Motor neuron (in vitro differentiated cells): Measurements from ENCODE around the gene ITGAE. TPM values are rescaled to one million over a fixed set of nuclear protein-coding genes. Genes with fewer than 3 reads are reported as not detected.
"Not testable (repeated sequence)": the region's sequence is repeated elsewhere in the genome, so short reads cannot be mapped to it uniquely, and the experiment has no call there.

Experiments
- ATAC-seq, 8 experiments: fragments of 200-7000 bp; cut with Tn5 transposase; replicated peaks in 6 of 8; 2 replicates each; pipeline ENCODE4 v1.8.0; 2021; ENCODE audit warnings: mild to moderate bottlenecking in 8 of 8, moderate library complexity in 8 of 8
- H3K27ac ChIP-seq, 2 donors: fragments of 250-450 bp; sonication (Bioruptor Pico); 2 replicates each; pipeline ENCODE4 v1.9.0; 2021; ENCODE audit warnings: antibody characterized with exemption in 2 of 2, mild to moderate bottlenecking in 2 of 2, moderate library complexity in 1 of 2
- H3K4me1 ChIP-seq, 2 donors: fragments of 250-450 bp; sonication (Bioruptor Pico); replicated peaks in 1 of 2; 2 replicates each; pipeline ENCODE4 v1.6.1; 2021; ENCODE audit warnings: antibody characterized with exemption in 2 of 2, mild to moderate bottlenecking in 2 of 2, moderate library complexity in 1 of 2
- H3K4me3 ChIP-seq, 5 donors: fragments of 250-450 bp; sonication (Bioruptor Pico); 2 replicates each; pipeline ENCODE4 v1.9.0; 2021; ENCODE audit warnings: antibody characterized with exemption in 5 of 5, mild to moderate bottlenecking in 5 of 5, moderate library complexity in 4 of 5
- WGBS, 10 experiments: fragments of 450-650 bp; shearing (Covaris generic); methylation state at CpG; one replicate each; pipeline ENCODE4 v1.0.0; 2022; 5-methylcytosine and 5-hydroxymethylcytosine counted together
- in situ Hi-C, 9 experiments: fragments of 400-800 bp; cut with MboI; loops; one replicate each; pipeline ENCODE4 v1.15.0; 2021; ENCODE audit warnings: low sequenced_read_pairs in 9 of 9, low pct_unique_long_range_greater_than_20kb in 2 of 9; ENCODE audit not compliant: unreplicated experiment in 9 of 9
- total RNA-seq, 8 experiments: library from RNA; unstranded; fragments of 300-600 nt; gene quantifications; 2 replicates each; pipeline versions ENCODE4 v1.2.3 to v1.2.4, GENCODE V29; 2022

Gene ITGAE
- total RNA-seq, 8 experiments from 2014 or later = 14.0 to 47.6 (median 22.3) TPM

- in situ Hi-C loops = no loop called here
- H3K4me3 ChIP-seq = no peak overlapping the region
- ATAC-seq = no peak
- WGBS, 10 experiments = 49 to 100% (median 87%) methylated on average over 2 to 9 of the region's 14 CpGs; no CpG with 5 or more reads in 1 of the 10 experiments
- H3K27ac ChIP-seq = no peak overlapping the region
- peaks cover 0 to 8% of the 10 kb centered on the region in 2 donors for H3K4me1 ChIP-seq
Observed at GRCh38 chr17:3740611-3741073, 60.3 kb downstream of the ITGAE start.

DNA sequence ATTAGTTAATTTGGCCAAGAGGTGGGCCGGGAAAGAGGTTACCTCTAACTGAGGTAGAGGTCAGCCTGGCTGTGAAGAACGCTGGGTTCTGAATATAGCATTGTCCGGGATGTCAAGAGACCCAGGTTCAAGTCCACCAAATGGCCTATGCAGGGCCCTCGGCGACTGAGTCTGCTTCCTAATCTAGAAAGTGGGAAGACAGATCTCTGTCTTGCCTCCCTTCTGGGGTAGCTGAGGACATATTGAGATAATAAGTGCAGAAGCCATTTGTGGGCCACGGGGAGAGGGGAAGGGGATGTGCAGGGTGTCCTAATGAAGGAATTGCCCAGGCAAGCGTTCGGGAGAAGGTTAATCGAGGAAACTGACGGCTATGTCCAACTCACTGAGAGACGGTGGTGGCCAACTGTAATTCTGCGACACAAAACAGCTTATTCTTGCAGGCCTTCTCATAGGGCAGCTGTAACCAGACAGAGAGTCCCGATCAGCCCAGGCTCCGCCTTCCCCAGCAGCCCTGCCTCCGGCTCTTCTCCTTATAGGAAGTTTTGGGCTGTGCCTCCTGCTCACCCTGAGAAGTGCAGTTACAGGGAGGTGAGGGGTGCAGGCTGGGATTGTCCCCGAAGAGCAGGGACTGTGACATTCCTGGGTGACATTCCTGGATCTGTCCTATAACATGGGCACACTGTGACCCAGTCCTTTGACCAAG, 61.4 kb downstream of the ITGAE start:
- Histone ChIP-seq H3K4me3 (no peak overlapping the region), H3K4me1 (peaks cover 0 to 8% of the 10 kb centered on the region in 2 donors), H3K27ac (no peak overlapping the region)
- 57 to 87% (median 80%) methylated on average over 1 to 10 of the region's 16 CpGs; no CpG with 5 or more reads in 2 of the 10 experiments for WGBS, 10 experiments
- in situ Hi-C loops = loop anchor here in 1 of 9 experiments (10.0 kb wide), 1 partner anchor 55 kb away; no protein-coding TSS in a partner anchor
- ATAC-seq = no peak

DNA sequence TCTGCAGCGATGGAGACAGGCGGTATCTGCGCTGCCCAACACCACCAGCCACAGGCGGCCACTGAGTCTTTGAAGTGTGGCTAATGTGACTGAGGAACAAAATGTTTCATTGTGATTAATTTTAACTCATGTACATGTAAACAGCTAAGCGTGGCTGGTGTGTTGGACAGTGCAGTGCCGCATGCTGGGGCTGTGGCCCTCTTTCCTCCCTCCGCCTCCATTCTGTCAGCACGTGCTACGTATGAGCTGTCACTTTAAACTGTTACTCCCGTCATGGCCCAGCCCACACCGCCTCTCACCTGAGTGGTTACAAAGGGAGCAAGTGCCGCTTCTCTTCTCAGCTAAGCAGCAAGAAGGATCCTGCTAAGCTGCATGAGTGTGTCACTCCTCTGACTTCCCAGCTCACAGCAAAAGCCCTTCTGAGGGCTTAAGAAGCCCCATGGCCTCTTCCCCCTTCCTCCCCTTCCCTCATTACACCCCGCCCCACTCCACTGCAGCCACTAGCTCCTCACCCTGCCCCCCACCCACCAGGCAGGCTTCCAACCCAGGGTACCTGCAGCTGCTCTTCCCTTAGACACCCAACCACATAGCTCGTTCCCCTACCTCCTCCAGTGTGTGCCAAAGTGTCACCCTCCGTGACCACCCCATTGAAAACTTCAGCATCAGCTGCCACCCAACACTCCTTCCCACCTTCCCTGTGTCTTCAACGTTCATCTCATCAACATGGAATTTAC, 62.3 kb downstream of the ITGAE start:
- no peak overlapping the region for H3K4me3 ChIP-seq
- ATAC-seq = peak in 7 of 8 experiments; percentile 9 to 73 (median 58)
- 20 to 62% (median 49%) methylated on average over 1 to 10 of the region's 16 CpGs; no CpG with 5 or more reads in 1 of the 10 experiments for WGBS, 10 experiments
- in situ Hi-C loops = loop anchor here in 1 of 9 experiments (10.0 kb wide), 1 partner anchor 56 kb away; no protein-coding TSS in a partner anchor
- peaks cover 0 to 8% of the 10 kb centered on the region in 2 donors for H3K4me1 ChIP-seq
- H3K27ac ChIP-seq = no peak overlapping the region

- Histone ChIP-seq H3K4me3 (no peak overlapping the region), H3K4me1 (peaks cover 0 to 15% of the 10 kb centered on the region in 2 donors), H3K27ac (no peak overlapping the region)
- 39 to 88% (median 83%) methylated on average over 3 to 6 of the region's 8 CpGs; no CpG with 5 or more reads in 3 of the 10 experiments for WGBS, 10 experiments
- in situ Hi-C loops = loop anchor here in 1 of 9 experiments (10.0 kb wide), 1 partner anchor 59 kb away; no protein-coding TSS in a partner anchor
- ATAC-seq = no peak
Observed at GRCh38 chr17:3735515-3735914, 65.5 kb downstream of the ITGAE start.

GRCh38 chr17:3734911-3735276, 66.1 kb downstream of the ITGAE start:
- ATAC-seq, H3K4me3 ChIP-seq, H3K27ac ChIP-seq: not testable (repeated sequence)
- in situ Hi-C loops = loop anchor here in 1 of 9 experiments (10.0 kb wide), 1 partner anchor 60 kb away; no protein-coding TSS in a partner anchor
- 83 to 97% (median 92%) methylated on average over 2 to 6 of the region's 10 CpGs; no CpG with 5 or more reads in 3 of the 10 experiments for WGBS, 10 experiments
- peaks cover 0 to 15% of the 10 kb centered on the region in 2 donors for H3K4me1 ChIP-seq

- H3K27ac ChIP-seq = no peak overlapping the region
- peaks cover 0 to 7% of the 10 kb centered on the region in 2 donors for H3K4me1 ChIP-seq
- H3K4me3 ChIP-seq = no peak overlapping the region
- in situ Hi-C loops = loop anchor here in 1 of 9 experiments (10.0 kb wide), 1 partner anchor 63 kb away; no protein-coding TSS in a partner anchor
- ATAC-seq = peak in 2 of 8 experiments; percentile 31
- 36 to 80% (median 56%) methylated on average over 2 to 8 of the region's 9 CpGs; no CpG with 5 or more reads in 4 of the 10 experiments for WGBS, 10 experiments
Observed at GRCh38 chr17:3732210-3732621, 68.8 kb downstream of the ITGAE start.

DNA sequence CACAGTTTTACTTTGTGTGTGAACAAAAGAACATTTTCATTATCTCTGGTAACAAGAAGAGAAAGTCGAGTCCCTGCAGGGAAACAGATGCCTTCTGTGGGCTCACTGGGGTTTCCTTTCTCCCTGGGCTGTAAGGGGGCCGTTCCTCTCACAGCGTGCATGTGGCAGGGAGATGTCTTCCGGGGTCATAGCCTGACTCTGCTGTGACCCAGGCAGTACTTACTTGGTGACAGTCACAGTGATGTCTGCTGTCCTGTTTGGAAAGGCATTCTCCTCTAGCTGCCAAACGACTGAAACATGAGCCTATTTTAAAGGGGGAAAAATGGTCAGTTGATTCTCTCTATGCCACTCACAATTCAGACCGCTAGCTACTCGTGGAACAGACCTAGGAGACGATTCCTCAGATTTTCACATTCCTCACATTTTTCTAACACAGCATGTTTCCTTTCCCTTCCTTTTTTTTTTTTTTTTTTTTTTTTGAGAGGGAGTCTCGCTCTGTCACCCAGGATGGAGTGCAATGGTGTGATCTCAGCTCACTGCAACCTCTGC, 70.0 kb downstream of the ITGAE start:
- H3K4me1 ChIP-seq = peaks cover 0 to 7% of the 10 kb centered on the region in 2 donors
- WGBS, 10 experiments = 40 to 100% (median 62%) methylated on average over 1 to 7 of the region's 9 CpGs; no CpG with 5 or more reads in 3 of the 10 experiments
- no peak overlapping the region for H3K27ac ChIP-seq
- no peak overlapping the region for H3K4me3 ChIP-seq
- in situ Hi-C loops = loop anchor here in 1 of 9 experiments (10.0 kb wide), 1 partner anchor 64 kb away; no protein-coding TSS in a partner anchor
- ATAC-seq = no peak

DNA sequence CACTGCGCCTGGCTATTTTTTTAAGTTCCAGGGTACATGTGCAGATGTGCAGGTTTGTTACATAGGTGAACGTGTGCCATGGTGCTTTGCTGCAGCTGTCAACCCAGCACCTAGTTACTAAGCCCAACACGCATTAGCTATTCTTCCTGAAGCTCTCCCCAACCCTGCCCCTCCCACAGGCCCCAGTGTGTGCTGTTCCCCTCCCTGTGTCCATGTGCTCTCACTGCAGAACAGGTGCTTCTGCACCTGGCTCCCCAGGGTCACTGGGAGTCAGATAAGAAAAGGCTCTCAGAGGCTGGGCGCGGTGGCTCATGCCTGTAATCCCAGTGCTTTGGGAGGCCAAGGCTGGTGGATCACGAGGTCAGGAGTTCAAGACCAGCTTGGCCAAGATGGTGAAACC, 71.1 kb downstream of the ITGAE start:
- in situ Hi-C loops = loop anchor here in 1 of 9 experiments (10.0 kb wide), 1 partner anchor 65 kb away; no protein-coding TSS in a partner anchor
- 84 to 100% (median 100%) methylated on average over 1 to 4 of the region's 6 CpGs; no CpG with 5 or more reads in 5 of the 10 experiments for WGBS, 10 experiments
- Histone ChIP-seq H3K27ac (no peak overlapping the region), H3K4me3 (no peak overlapping the region), H3K4me1 (peaks cover 0 to 10% of the 10 kb centered on the region in 2 donors)
- no peak for ATAC-seq

- in situ Hi-C loops, ATAC-seq, H3K27ac ChIP-seq, H3K4me3 ChIP-seq: not testable (repeated sequence)
- H3K4me1 ChIP-seq = peaks cover 0 to 15% of the 10 kb centered on the region in 2 donors
- 86 to 100% (median 100%) methylated on average over 1 to 2 of the region's 3 CpGs; no CpG with 5 or more reads in 3 of the 10 experiments for WGBS, 10 experiments
Observed at GRCh38 chr17:3728099-3728498, 72.9 kb downstream of the ITGAE start.

DNA sequence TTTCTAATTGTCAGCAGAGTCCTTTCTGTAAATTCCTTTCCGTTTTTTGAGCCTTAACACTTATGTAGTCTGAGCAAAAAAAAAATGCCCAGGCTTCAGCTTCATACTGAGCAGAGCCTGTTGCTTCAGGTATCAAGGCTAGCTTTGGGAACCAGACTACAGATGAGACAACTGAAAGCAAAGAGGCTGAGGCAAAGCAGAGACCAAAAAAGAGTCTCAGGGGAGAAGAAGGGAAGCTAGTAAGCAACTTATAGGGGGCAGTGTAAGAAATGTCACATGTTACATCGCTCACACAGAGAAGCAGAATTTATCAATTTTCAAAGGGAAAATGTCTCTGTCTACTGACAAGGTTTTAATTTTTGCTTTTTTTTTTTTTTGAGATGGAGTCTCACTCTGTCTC, 73.9 kb downstream of the ITGAE start:
- no peak for ATAC-seq
- H3K4me1 ChIP-seq = peaks cover 5 to 16% of the 10 kb centered on the region in 2 donors
- in situ Hi-C loops = no loop called here
- no peak overlapping the region for H3K27ac ChIP-seq
- 0 to 100% (median 73%) methylated on average over 1 to 2 of the region's 2 CpGs; no CpG with 5 or more reads in 2 of the 10 experiments for WGBS, 10 experiments
- H3K4me3 ChIP-seq = no peak overlapping the region

GRCh38 chr17:3724378-3725077, 76.5 kb downstream of the ITGAE start:
- in situ Hi-C loops = no loop called here
- peak in 2 of 8 experiments; percentile 7 to 8 for ATAC-seq
- WGBS, 10 experiments = 10 to 55% (median 23%) methylated on average over 3 to 7 of the region's 27 CpGs; no CpG with 5 or more reads in 3 of the 10 experiments
- Histone ChIP-seq H3K4me1 (peaks cover 5 to 15% of the 10 kb centered on the region in 2 donors), H3K4me3 (peak overlapping the region; percentile 55 to 97 (median 76)), H3K27ac (no peak overlapping the region)
